Stomach (tissue), 4 donors: ENCODE data around the gene ROCK2.

Experiments used
- CTCF ChIP-seq, 7 experiments: fragments of 450-650 bp in 4 of 7; fragments of 200-600 bp in 3 of 7; sonication (generic) in 3 of 7; IDR thresholded peaks; one replicate each; pipeline ENCODE4 v1.5.1; 2016 to 2019; ENCODE audit warnings: antibody characterized with exemption in 7 of 7, control low read depth in 2 of 7, mild to moderate bottlenecking in 1 of 7
- EP300 ChIP-seq: sonication (generic); formaldehyde crosslinking; IDR thresholded peaks from one replicate; pipeline ENCODE4 v1.6.1; 2017; ENCODE audit warnings: antibody characterized with exemption
- POLR2A ChIP-seq, 4 donors: fragments of 450-650 bp; IDR thresholded peaks; one replicate each; pipeline ENCODE4 v1.6.1; 2016; ENCODE audit warnings: antibody characterized with exemption in 4 of 4, control low read depth in 2 of 4, mild to moderate bottlenecking in 1 of 4, moderate library complexity in 1 of 4

DNA sequence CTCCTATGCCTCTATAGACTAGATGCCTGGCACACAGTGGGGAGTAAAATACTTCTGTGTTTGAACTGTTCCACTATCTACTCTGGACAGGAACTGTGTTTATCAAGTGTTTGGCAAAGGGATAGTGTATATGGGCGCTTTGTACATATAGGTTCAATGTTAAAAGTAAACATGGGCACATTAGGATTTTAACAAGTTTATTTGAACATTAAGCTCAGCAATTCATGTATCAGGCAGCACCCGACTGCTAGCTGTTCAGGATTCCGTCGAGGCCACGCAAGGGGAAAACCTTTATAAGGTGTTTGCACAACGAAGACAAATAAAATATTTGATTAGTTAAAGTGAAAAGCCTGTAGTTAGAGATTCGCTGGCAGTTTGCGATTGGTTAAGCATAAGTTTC is 43.4 kb upstream of the ROCK2 start:
- no peak for TF ChIP-seq CTCF (IDR thresholded peaks at IDR 0.05)
- TF ChIP-seq POLR2A (IDR thresholded peaks at IDR 0.05) = no peak
- no peak for TF ChIP-seq EP300
